ENCODE measurements around the gene HAND2. TPM values are rescaled to one million over a fixed set of nuclear protein-coding genes. Genes with fewer than 3 reads are reported as not detected.

Gene HAND2
- total RNA-seq, 1 donor: 1.8 TPM

DNA sequence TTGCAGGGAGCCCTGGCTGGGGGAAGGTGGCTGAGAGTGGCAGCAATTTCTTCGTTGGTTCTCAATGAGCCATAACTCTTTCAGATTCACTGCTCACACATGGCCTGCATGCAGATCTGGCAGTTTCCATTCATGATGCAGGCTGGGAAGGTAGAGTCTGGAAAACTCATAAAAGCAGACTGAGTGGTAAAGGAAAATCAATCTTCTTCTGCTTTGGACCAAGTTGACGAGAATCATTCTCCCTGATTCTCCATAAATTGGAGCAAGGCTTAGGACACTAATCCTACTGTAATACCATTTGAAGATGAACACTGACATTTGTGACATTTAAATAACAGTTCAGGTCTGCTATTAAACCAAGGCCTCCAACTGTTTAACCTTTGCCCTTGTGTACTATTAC, 35.3 kb upstream of the HAND2 start:
- no peaks in the 10 kb centered on the region for H3K9me3 ChIP-seq (ENCODE audit: low read depth, low read length)
- H4K20me1 ChIP-seq (ENCODE audit: insufficient read depth, low read length): no peaks in the 10 kb centered on the region
- no peak overlapping the region for H3K27ac ChIP-seq (ENCODE audit: low read depth, low read length)
- H2AFZ ChIP-seq (ENCODE audit: low read length): no peak overlapping the region
- H3K27me3 ChIP-seq (ENCODE audit: insufficient read depth, low read length): no peaks in the 10 kb centered on the region
- no peak overlapping the region for H3K4me3 ChIP-seq (ENCODE audit: insufficient read depth, low read length)
- H3K36me3 ChIP-seq (ENCODE audit: insufficient read depth, low read length): no peaks in the 10 kb centered on the region
- no peaks in the 10 kb centered on the region for H3K79me2 ChIP-seq (ENCODE audit: insufficient read depth, low read length)
- TF ChIP-seq, protein P1, sequence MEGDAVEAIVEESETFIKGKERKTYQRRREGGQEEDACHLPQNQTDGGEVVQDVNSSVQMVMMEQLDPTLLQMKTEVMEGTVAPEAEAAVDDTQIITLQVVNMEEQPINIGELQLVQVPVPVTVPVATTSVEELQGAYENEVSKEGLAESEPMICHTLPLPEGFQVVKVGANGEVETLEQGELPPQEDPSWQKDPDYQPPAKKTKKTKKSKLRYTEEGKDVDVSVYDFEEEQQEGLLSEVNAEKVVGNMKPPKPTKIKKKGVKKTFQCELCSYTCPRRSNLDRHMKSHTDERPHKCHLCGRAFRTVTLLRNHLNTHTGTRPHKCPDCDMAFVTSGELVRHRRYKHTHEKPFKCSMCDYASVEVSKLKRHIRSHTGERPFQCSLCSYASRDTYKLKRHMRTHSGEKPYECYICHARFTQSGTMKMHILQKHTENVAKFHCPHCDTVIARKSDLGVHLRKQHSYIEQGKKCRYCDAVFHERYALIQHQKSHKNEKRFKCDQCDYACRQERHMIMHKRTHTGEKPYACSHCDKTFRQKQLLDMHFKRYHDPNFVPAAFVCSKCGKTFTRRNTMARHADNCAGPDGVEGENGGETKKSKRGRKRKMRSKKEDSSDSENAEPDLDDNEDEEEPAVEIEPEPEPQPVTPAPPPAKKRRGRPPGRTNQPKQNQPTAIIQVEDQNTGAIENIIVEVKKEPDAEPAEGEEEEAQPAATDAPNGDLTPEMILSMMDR (IDR thresholded peaks at IDR 0.05; ENCODE audit: extremely low read depth, low read depth, low read length): no peak
- no peak overlapping the region for H3K4me2 ChIP-seq (ENCODE audit: insufficient read depth, low read length)
- no peaks in the 10 kb centered on the region for H3K4me1 ChIP-seq (ENCODE audit: insufficient read depth, low read length)
- no peak for DNase-seq (ENCODE audit: insufficient read length, low spot score, missing footprints)

DNA sequence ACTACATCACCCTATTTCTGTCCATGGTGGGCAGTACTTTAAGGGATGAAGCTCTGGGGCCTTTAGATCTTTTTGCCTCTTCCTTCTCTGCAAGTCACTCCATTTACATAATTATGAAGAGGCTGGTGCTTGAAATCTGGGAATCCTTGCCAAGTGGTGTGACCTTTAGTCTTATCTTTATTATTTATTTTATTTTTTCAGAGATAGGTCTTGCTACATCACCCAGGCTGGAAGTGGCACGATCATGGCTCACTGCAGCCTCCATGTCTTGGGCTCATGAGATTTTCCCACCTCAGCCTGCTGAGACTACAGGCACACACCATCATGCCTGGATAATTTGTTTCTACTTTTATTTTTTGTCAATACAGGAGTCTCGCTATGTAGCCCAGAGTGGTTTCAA, 34.4 kb upstream of the HAND2 start:
- DNase-seq (ENCODE audit: insufficient read length, low spot score, missing footprints): no peak
- no peak overlapping the region for H3K4me2 ChIP-seq (ENCODE audit: insufficient read depth, low read length)
- TF ChIP-seq, protein P1 (IDR thresholded peaks at IDR 0.05; ENCODE audit: extremely low read depth, low read depth, low read length): no peak

DNA sequence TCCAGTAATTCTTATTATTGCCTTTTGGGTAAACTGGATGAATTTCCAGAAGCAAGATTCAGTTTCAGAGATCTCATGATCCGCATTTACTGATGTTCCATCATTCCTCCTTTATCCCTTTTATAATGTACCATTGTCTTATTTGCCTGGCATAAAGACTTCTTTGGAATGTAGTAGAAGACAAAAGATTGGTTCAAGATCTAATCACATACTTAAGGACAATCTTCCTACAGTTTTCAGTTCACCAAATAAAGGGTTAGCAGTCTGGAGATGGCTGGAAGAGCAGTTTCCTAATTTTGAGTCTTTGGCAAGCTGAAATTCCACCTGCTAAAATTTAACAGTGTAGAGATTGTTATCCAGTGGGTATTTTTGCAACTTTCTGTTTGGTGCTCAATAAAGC, 30.9 kb upstream of the HAND2 start:
- Histone ChIP-seq H2AFZ (ENCODE audit: low read length) (no peak overlapping the region), H3K27ac (ENCODE audit: low read depth, low read length) (no peak overlapping the region), H3K4me1 (ENCODE audit: insufficient read depth, low read length) (no peaks in the 10 kb centered on the region), H3K4me2 (ENCODE audit: insufficient read depth, low read length) (no peak overlapping the region), H3K27me3 (ENCODE audit: insufficient read depth, low read length) (no peaks in the 10 kb centered on the region), H4K20me1 (ENCODE audit: insufficient read depth, low read length) (no peaks in the 10 kb centered on the region), H3K36me3 (ENCODE audit: insufficient read depth, low read length) (no peaks in the 10 kb centered on the region), H3K9me3 (ENCODE audit: low read depth, low read length) (no peaks in the 10 kb centered on the region), H3K4me3 (ENCODE audit: insufficient read depth, low read length) (no peak overlapping the region), H3K79me2 (ENCODE audit: insufficient read depth, low read length) (no peaks in the 10 kb centered on the region)
- no peak for DNase-seq (ENCODE audit: insufficient read length, low spot score, missing footprints)
- TF ChIP-seq, protein P1 (IDR thresholded peaks at IDR 0.05; ENCODE audit: extremely low read depth, low read depth, low read length): no peak

More for the DNA sequence above, 34.4 kb upstream of the HAND2 start:
- Histone ChIP-seq H3K9me3 (ENCODE audit: low read depth, low read length) (no peaks in the 10 kb centered on the region), H2AFZ (ENCODE audit: low read length) (no peak overlapping the region), H3K79me2 (ENCODE audit: insufficient read depth, low read length) (no peaks in the 10 kb centered on the region), H3K4me3 (ENCODE audit: insufficient read depth, low read length) (no peak overlapping the region), H3K4me1 (ENCODE audit: insufficient read depth, low read length) (no peaks in the 10 kb centered on the region), H3K27me3 (ENCODE audit: insufficient read depth, low read length) (no peaks in the 10 kb centered on the region), H3K27ac (ENCODE audit: low read depth, low read length) (no peak overlapping the region), H3K36me3 (ENCODE audit: insufficient read depth, low read length) (no peaks in the 10 kb centered on the region), H4K20me1 (ENCODE audit: insufficient read depth, low read length) (no peaks in the 10 kb centered on the region)

DNA sequence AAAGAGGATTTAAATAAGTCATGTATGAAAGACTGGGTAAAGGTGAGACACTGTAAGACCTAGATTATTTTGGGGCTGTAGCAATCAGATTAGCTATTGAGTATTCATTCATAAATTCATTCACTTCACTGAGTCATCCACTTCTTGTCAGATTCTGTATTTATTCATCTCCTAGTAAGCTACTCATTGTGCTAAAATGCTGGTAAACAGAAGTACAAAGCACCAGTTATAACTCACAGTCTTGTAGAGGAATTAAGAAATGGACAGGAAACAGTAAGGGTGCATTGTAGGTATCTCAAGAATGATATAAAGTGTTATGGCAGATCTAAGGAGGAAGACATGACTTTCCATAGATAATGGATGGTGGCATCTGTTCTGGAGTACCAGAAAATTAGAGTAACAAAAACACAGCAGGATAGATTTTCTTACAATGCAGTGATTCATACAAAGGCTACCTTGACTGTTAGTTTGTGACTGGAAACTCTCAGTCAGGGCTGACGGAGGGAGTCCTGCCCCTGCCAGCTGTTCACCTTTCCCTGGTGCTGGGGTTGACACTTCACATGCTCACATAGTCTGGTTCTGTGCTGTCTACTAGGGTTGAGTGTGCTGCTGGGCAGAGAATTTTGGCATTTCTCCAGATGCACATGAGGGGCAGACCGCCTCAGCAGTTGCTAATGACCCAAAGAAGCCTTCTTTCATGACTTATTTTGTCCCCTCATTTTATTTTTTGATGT, 26.5 kb upstream of the HAND2 start:
- no peak overlapping the region for H3K27ac ChIP-seq (ENCODE audit: low read depth, low read length)
- H3K79me2 ChIP-seq (ENCODE audit: insufficient read depth, low read length): no peaks in the 10 kb centered on the region
- no peak overlapping the region for H2AFZ ChIP-seq (ENCODE audit: low read length)
- H3K4me3 ChIP-seq (ENCODE audit: insufficient read depth, low read length): no peak overlapping the region
- H3K4me2 ChIP-seq (ENCODE audit: insufficient read depth, low read length): no peak overlapping the region
- no peaks in the 10 kb centered on the region for H3K4me1 ChIP-seq (ENCODE audit: insufficient read depth, low read length)
- DNase-seq (ENCODE audit: insufficient read length, low spot score, missing footprints): no peak
- no peaks in the 10 kb centered on the region for H4K20me1 ChIP-seq (ENCODE audit: insufficient read depth, low read length)
- no peaks in the 10 kb centered on the region for H3K27me3 ChIP-seq (ENCODE audit: insufficient read depth, low read length)
- H3K9me3 ChIP-seq (ENCODE audit: low read depth, low read length): no peaks in the 10 kb centered on the region
- no peaks in the 10 kb centered on the region for H3K36me3 ChIP-seq (ENCODE audit: insufficient read depth, low read length)
- TF ChIP-seq, protein P1 (IDR thresholded peaks at IDR 0.05; ENCODE audit: extremely low read depth, low read depth, low read length): no peak
